ENCODE data around the gene TTYH2. TPM values are rescaled to one million over a fixed set of nuclear protein-coding genes. Genes with fewer than 3 reads are reported as not detected.
A peak's percentile ranks its signal among the peaks of the same experiment; 100 is the strongest.

Gene TTYH2
- total RNA-seq, 2 experiments from 2014 or later, result 3.1 to 3.8 TPM

- Histone ChIP-seq H3K9me2 (ENCODE audit: insufficient read depth, low read length) (no peaks in the 10 kb centered on the region), H3K27ac (ENCODE audit: low read depth, low read length, poor library complexity, severe bottlenecking) (no peak overlapping the region), H4K20me1 (ENCODE audit: insufficient read depth, low read length) (no peaks in the 10 kb centered on the region), H3K4me1 (ENCODE audit: insufficient read depth, low read length, poor library complexity, severe bottlenecking) (no peaks in the 10 kb centered on the region), H3K4me3 (ENCODE audit: low read depth, low read length, poor library complexity, severe bottlenecking) (no peak overlapping the region), H3K9me3 (ENCODE audit: low read length) (no peaks in the 10 kb centered on the region), H3K79me2 (ENCODE audit: insufficient read depth, low read depth, low read length) (no peaks in the 10 kb centered on the region), H3K4me2 (ENCODE audit: low read length) (no peak overlapping the region), H3K36me3 (ENCODE audit: insufficient read depth, low read length) (no peaks in the 10 kb centered on the region), H2AFZ (ENCODE audit: low read length) (no peak overlapping the region)
- TF ChIP-seq, protein P1, sequence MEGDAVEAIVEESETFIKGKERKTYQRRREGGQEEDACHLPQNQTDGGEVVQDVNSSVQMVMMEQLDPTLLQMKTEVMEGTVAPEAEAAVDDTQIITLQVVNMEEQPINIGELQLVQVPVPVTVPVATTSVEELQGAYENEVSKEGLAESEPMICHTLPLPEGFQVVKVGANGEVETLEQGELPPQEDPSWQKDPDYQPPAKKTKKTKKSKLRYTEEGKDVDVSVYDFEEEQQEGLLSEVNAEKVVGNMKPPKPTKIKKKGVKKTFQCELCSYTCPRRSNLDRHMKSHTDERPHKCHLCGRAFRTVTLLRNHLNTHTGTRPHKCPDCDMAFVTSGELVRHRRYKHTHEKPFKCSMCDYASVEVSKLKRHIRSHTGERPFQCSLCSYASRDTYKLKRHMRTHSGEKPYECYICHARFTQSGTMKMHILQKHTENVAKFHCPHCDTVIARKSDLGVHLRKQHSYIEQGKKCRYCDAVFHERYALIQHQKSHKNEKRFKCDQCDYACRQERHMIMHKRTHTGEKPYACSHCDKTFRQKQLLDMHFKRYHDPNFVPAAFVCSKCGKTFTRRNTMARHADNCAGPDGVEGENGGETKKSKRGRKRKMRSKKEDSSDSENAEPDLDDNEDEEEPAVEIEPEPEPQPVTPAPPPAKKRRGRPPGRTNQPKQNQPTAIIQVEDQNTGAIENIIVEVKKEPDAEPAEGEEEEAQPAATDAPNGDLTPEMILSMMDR (conservative IDR thresholded peaks at IDR 0.05; ENCODE audit: low read length), result no peak
- no peak for TF ChIP-seq EZH2phosphoT487 (IDR thresholded peaks at IDR 0.05; ENCODE audit: borderline replicate concordance, low read depth, low read length)
- intact Hi-C loops (cut with micrococcal nuclease; ENCODE audit: unreplicated experiment), result no loop called here
- ChIA-PET POLR2A (interaction anchor here (0.7 kb wide), 1 partner anchor 12 kb away, joined by 4 read pairs; no protein-coding TSS in a partner anchor), CTCF (ENCODE audit: unreplicated experiment) (no interaction called here)
- DNase-seq (ENCODE audit: low spot score), result no peak
- BruUV-seq (replicated peaks), result no TSS peak
These were observed 79.1 kb downstream of the TTYH2 start for GRCh38 chr17:74292495-74292894.

- TF ChIP-seq, protein P1 (conservative IDR thresholded peaks at IDR 0.05; ENCODE audit: low read length), result no peak
- no peak for TF ChIP-seq EZH2phosphoT487 (IDR thresholded peaks at IDR 0.05; ENCODE audit: borderline replicate concordance, low read depth, low read length)
- intact Hi-C loops (cut with micrococcal nuclease; ENCODE audit: unreplicated experiment), result no loop called here
These were observed 82.5 kb downstream of the TTYH2 start for GRCh38 chr17:74295625-74296547.

GRCh38 chr17:74296548-74296936 lies 83.2 kb downstream of the TTYH2 start:
- ChIA-PET POLR2A (interaction anchor here (0.6 to 0.7 kb wide), 2 partner anchors 10 to 1125 kb away, joined by 4 to 7 read pairs; no protein-coding TSS in a partner anchor), CTCF (ENCODE audit: unreplicated experiment) (no interaction called here)
- intact Hi-C loops (cut with micrococcal nuclease; ENCODE audit: unreplicated experiment), result no loop called here
- Histone ChIP-seq H3K27ac (ENCODE audit: low read depth, low read length, poor library complexity, severe bottlenecking) (no peak overlapping the region), H3K4me3 (ENCODE audit: low read depth, low read length, poor library complexity, severe bottlenecking) (no peak overlapping the region), H3K4me2 (ENCODE audit: low read length) (no peak overlapping the region), H3K4me1 (ENCODE audit: insufficient read depth, low read length, poor library complexity, severe bottlenecking) (no peaks in the 10 kb centered on the region), H3K9me2 (ENCODE audit: insufficient read depth, low read length) (no peaks in the 10 kb centered on the region), H4K20me1 (ENCODE audit: insufficient read depth, low read length) (no peaks in the 10 kb centered on the region), H3K36me3 (ENCODE audit: insufficient read depth, low read length) (no peaks in the 10 kb centered on the region), H3K79me2 (ENCODE audit: insufficient read depth, low read depth, low read length) (no peaks in the 10 kb centered on the region), H3K9me3 (ENCODE audit: low read length) (no peaks in the 10 kb centered on the region), H2AFZ (ENCODE audit: low read length) (no peak overlapping the region)
- BruUV-seq (replicated peaks), result no TSS peak
- peak; percentile 39 for DNase-seq (ENCODE audit: low spot score)
- no peak for TF ChIP-seq EZH2phosphoT487 (IDR thresholded peaks at IDR 0.05; ENCODE audit: borderline replicate concordance, low read depth, low read length)
- TF ChIP-seq, protein P1 (conservative IDR thresholded peaks at IDR 0.05; ENCODE audit: low read length), result peak; percentile 70

More at GRCh38 chr17:74295625-74296547, 82.5 kb downstream of the TTYH2 start:
- ChIA-PET POLR2A (interaction anchor here (0.6 kb wide), 1 partner anchor 1125 kb away, joined by 7 read pairs; no protein-coding TSS in a partner anchor), CTCF (ENCODE audit: unreplicated experiment) (no interaction called here)
- H3K9me3 ChIP-seq (ENCODE audit: low read length), result no peaks in the 10 kb centered on the region
- H2AFZ ChIP-seq (ENCODE audit: low read length), result no peak overlapping the region
- no peaks in the 10 kb centered on the region for H3K36me3 ChIP-seq (ENCODE audit: insufficient read depth, low read length)
- no TSS peak for BruUV-seq (replicated peaks)
- H3K4me3 ChIP-seq (ENCODE audit: low read depth, low read length, poor library complexity, severe bottlenecking), result no peak overlapping the region
- H3K79me2 ChIP-seq (ENCODE audit: insufficient read depth, low read depth, low read length), result no peaks in the 10 kb centered on the region
- H3K27ac ChIP-seq (ENCODE audit: low read depth, low read length, poor library complexity, severe bottlenecking), result no peak overlapping the region
- no peak for DNase-seq (ENCODE audit: low spot score)
- no peaks in the 10 kb centered on the region for H3K4me1 ChIP-seq (ENCODE audit: insufficient read depth, low read length, poor library complexity, severe bottlenecking)
- H4K20me1 ChIP-seq (ENCODE audit: insufficient read depth, low read length), result no peaks in the 10 kb centered on the region
- no peaks in the 10 kb centered on the region for H3K9me2 ChIP-seq (ENCODE audit: insufficient read depth, low read length)
- no peak overlapping the region for H3K4me2 ChIP-seq (ENCODE audit: low read length)
